Inflammatory macrophage (primary cell): ENCODE measurements around the gene GPR21.
A peak's percentile ranks its signal among the peaks of the same experiment; 100 is the strongest.

ENCODE experiments used
- DNase-seq, 2 donors: peaks; one replicate each; pipeline ENCODE4 v3.0.0-alpha.2; 2020 to 2022
- total RNA-seq, 18 experiments: gene quantifications; one replicate each; lab custom pipeline; 2026; ENCODE audit warnings: mixed read lengths in 6 of 18, inconsistent platforms in 2 of 18; lab: John Stamatoyannopoulos, UW

GPR21 gene, protein sequence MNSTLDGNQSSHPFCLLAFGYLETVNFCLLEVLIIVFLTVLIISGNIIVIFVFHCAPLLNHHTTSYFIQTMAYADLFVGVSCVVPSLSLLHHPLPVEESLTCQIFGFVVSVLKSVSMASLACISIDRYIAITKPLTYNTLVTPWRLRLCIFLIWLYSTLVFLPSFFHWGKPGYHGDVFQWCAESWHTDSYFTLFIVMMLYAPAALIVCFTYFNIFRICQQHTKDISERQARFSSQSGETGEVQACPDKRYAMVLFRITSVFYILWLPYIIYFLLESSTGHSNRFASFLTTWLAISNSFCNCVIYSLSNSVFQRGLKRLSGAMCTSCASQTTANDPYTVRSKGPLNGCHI
- total RNA-seq = 0.10 to 1.2 (median 0.30) reads per million in 18 experiments

DNA sequence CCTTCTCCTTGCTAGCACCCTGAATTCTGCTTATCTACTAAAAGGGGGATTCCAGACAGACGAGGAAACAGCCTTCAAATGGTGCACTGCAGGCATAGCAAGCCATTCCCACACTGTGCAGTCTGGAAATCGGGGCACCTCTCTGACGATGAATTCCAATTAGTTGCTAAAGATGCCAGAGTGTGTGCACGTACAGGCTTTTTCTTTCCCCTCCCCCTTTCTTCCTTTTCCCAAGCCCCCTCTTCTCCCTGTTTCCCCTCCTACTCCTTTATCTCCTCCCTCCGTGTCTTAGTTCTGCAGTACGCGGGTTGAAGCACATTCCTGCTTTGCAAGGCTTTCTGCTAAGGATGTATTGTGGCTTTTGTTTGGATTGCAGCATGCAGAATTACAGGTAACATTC is at the start of gene GPR21:
GPR21 (plus strand) TSS at position 316 of the 400 bp plus-strand sequence. CDS start 900 bp downstream, outside the sequence.
- no peak for DNase-seq

DNA sequence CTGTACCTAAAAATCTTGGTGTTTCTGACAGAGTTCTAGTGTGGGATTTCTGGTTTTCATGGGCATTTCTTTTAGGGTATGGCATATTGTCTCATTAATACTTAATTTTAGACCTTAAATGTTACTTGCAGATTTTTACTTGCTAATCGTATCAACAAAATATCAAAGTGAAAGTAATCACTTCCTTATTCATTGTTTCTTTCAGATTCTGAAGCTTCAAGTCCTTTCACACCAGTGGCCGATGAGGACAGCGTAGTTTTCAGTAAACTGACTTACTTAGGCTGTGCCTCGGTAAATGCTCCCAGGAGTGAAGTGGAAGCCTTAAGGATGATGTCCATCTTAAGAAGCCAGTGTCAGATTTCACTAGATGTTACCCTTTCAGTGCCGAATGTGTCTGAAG is 47.5 kb upstream of the GPR21 start:
- DNase-seq = no peak

DNA sequence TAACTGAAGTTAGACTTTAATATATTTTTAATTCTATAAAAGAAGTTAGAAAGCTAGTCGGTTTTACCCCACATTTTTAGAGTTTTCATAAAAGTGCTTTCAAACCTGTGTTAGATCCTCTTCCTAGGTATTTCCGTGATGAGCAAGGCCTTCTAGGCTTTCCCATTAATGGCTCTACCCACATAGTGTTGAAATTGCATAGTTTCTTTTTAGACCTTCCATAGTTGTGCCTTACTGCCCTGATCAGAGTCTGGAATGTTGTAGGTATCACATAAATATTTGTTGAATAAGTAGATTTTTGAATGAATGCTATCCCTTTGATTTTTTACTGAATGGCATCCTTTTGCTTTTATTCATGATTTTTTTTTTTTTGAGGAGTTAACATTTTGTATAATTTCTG is 45.3 kb upstream of the GPR21 start:
- no peak for DNase-seq

DNA sequence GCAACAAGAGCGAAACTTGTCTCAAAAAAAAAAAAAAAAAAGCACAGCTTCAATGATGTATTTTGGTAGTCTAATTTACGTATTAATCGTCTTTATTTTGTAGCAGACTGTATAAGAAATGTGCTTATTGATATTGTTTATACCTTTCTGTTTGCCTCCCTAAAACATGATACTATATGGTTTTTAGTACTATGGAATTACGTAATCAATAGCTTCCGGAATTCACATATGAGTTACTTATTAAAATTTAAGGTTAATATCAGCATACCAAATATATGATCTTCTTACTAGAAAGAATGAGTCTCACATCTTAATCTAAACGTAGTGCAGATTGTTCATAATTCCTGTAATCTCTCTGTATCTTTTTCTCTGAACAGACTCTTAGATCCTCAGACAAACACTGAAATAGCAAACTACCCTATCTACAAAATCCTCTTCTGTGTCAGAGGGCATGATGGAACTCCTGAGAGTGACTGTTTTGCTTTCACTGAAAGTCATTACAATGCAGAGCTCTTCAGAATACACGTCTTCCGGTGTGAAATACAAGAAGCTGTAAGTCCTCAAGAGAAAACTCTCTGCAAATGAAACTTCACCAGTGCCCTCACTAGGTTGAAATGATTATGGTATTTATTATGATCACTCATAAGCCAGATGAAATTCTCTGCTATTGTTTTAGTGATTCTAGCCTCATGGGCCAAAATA is 44.4 kb upstream of the GPR21 start:
- DNase-seq = peak in 1 of 2 donors; percentile 23

DNA sequence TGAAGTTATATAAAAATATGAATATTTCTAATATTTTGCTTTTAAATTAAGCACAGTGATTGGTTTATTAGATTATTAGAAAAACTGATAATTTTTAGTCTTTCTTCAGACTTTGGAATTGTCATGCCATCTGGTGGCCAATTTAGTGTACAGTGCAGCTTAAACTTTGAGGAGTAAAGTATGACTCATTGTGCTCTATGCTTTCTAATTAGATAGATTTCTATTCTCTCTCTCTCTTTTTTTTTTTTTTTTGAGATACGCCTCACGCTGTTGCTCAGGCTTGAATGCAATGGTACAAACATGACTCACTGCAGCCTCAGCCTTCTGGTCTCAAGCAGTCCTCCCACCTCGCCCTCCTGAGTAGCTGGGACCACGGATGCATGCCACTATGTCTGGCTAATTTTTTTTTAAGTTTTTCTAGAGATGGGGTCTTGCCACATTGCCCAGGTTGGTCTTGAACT is 42.1 kb upstream of the GPR21 start:
- peak; percentile 58 to 65 for DNase-seq

DNA sequence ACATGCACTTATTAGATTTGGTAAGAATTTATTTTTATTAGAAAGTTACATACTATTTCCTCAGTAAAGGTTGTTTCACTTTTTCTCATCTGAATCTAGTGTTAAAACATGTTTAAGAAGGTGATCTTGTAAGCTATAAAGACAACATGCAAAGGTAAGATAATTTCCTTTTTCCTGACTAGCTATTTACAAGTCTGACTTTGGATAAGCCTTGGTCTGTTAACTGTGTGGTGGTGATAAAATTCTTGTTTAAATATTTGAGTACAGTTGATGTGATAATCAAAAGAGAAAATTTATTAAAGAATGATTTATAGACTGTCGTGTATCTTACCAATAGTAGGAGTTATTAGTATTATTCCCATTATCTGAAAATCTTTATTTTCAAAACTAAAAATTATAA is 36.9 kb upstream of the GPR21 start:
- DNase-seq = no peak

DNA sequence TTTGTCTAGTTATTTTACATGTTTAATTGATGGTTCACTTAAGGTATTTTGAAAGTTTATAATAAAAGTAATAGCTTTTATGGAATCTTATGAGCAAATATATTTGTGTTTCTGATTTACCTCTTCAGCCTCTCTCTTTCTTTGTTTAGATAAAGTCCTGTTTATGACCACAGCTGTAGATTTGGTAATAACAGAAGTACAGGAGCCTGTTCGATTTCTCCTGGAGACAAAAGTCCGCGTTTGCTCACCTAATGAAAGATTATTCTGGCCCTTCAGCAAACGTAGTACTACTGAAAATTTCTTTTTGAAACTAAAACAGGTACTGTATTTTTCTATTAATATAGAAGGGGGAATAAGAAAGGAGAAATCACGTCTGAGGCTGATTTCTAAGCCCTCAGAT is 35.0 kb upstream of the GPR21 start:
- DNase-seq = no peak

DNA sequence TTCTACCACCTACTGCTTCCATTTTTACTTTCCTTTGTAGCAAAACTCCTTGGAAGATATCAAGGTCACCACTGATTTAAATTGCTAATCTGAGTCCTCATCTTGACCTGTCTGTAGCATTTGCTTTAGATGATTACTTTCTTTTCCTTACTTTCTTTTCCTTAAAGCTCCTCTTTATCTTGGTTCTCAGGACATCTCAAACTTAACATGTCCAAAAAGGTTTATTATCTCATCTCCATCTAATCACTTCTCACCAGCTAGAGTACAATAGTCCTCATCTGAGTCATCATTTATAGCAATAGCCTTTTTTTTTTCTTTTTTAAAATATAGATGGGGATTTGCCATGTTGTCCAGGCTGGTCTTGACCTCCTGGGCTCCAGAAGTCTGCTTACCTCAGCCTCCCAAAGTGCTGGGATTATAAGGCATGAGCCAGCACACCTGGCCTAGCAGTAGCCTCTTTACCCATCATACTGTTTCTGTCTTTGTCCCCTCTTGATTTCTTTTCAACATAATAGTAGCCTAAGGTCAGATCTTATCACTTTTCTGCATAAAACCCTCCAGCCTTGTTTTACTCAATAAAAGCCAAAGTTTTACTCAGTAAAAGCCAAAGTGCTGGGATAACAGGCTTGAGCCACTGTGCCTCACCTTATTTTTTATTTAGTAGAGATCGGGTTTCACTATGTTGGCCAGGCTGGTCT is 32.9 kb upstream of the GPR21 start:
- no peak for DNase-seq

DNA sequence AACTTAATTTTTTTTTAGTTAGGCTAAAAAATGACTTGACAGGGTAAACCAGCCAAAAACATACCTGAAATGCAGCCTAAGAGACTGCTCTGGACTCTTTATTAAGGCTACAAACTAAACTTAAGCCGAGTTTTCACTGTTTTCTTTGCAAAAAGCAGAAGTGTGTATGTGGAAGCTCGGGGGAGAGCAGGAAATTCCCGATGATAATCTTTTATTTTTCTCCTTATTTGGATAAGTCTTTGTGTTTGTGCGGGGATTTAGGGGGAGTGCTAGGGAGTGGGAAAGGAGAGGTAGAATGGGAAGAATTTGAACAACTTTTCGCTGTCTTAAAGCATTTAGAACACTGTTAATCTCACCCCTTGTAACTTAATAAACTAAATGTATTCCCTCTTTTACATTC is 30.7 kb upstream of the GPR21 start:
- peak; percentile 13 to 36 for DNase-seq

DNA sequence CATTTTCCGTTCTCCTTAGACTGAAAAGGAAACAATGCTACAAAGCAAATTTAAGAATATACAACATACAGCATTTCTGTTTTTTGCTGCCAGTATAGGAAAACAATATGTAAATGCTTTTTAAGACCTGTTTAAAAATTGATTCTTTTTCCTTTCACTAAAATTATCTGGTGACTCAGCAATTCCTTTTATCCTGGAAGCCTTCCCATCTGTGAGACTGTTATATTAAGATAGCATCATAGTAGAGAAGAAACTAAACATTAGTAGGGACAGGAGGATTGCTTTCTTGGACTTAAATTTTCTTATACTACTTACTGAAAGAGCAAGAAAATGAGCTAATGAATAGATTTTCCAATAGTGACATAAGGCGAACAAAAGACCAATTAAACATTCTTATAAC is 30.0 kb upstream of the GPR21 start:
- DNase-seq = no peak

DNA sequence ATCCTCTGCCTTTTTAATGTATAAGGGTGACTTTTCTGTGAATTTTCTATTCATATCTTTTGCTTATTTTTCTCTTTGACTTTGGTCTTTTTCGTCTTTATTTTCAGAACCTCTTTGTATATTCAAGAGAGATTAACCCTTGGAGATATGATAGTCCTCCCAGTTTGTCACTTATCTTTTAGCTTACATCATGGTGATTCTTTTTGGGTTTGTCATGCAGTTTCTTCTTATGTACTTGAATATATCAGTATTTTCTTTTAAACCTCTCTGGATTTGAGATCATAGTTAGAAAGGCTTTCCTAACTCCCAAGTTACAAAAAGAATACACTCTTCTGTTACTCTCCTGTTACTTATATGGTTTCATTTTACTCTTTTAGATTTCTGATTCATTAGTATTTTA is 27.5 kb upstream of the GPR21 start:
- no peak for DNase-seq

DNA sequence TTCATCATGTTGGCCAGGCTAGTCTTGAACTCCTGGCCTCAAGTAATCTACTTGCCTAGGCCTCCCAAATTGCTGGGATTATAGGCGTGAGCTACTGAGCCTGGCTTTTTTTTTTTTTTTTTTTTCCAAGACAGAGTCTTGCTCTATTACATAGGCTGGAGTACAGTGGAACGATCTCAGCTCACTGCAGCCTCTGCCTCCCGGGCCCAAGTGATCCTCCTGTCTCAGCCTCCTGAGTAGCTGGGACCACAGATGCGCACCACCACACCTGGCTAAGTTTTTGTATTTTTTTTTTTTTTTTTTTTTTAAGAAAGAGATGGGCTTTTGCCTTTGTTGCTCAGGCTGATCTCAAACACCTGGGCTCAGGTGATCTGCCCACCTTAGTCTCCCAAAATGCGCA is 26.2 kb upstream of the GPR21 start:
- DNase-seq = no peak

DNA sequence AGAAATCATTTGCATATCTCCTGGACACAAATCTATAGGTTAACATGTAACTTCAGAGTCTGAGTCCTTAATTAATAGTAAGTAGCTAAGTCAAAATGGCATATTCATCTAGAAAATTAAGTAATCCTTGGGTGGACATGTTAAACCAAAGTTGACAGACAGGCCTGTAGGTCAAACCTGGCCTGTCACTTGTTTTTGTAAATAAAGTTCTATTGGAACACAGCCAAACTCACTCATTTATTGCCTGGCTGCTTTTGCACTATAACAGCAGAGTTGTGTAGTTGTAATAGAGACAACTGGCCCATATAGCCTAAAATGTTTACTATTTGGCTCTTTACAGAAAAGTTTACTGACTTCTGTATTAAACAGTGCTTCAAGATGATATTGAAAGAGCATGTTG is 24.6 kb upstream of the GPR21 start:
- no peak for DNase-seq

DNA sequence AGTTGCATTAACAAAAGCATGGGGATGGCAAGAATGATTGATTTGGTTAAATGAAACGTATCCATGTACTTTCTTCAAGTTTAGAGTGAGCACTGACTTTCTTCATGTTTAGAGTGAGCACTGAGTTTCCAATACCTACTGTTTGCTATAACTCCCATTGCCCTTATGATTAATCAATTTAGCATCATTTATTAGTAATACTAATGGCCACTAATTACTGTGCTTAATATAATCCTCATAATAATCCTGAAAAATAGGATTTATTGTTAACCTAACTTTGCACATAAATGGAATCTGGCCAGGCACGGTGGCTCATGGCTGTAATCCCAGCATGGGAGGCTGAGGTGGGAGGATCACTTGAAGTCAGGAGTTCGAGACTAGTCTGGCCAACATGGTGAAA is 22.1 kb upstream of the GPR21 start:
- DNase-seq = no peak

DNA sequence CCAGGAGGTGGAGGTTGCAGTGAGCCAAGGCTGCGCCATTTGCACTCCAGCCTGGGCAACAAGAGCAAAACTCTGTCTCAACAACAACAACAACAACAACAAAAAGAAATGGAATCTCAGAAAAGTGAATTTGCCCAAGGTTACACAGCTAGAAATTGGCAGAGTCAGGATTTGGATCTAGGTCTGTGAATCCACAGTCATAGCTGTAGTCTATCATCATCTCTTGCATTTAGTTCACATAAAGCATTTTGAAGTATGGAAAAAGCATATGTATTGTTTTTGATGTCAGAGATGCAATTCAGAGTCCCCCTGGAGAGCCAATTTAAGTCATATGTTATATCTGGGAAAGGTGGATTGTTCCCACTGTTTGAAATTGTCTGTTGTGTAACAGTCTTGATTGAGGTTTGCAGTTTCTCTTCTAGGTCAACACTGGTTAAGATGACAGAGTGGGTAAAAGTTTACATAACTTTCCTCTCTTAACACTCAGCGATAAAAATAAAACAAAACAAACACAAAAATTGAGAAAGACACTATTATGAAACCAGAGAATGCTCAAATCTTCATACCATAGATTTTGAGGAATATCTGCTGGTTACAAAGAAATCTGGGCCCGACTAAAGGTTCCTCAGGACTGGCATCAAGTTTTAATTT is 21.5 kb upstream of the GPR21 start:
- no peak for DNase-seq

DNA sequence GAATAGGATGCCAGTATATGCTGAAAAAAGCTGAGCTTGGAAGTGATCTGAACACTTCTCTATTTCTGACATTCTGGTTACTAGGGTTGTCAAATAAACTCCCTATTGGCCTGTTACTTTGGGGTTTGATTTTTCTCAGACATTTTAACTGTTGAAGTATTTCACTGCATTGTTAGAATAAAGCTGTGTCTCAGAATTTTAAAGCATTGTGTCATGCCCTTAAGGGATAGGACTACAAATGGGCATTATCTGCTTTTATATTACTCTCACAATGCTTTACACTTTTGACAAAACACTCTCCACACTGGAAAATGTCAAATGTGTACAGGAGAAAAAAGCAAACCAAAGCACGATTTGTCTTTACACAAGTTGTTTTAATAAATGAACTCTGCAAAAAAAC is 16.8 kb upstream of the GPR21 start:
- DNase-seq = no peak

DNA sequence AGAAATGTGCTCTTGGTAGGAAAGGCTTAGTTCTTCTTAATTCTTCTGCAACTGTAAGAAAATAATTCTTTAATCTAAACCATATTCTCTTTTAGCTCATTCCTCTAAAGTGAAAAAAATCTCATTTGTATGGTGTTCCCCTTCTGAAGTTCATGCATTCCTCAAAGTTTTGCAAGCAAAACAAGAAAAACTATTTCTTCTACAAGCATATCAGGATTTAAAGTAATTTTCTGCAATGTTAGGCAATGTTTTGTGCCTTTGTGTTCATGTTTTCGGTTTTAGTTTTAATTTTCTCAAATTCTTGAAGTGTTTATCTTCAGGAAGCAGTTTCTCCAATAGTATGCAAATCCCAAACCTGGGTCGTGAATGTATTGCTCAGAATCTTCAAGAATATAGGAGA is 12.7 kb upstream of the GPR21 start:
- DNase-seq = no peak

DNA sequence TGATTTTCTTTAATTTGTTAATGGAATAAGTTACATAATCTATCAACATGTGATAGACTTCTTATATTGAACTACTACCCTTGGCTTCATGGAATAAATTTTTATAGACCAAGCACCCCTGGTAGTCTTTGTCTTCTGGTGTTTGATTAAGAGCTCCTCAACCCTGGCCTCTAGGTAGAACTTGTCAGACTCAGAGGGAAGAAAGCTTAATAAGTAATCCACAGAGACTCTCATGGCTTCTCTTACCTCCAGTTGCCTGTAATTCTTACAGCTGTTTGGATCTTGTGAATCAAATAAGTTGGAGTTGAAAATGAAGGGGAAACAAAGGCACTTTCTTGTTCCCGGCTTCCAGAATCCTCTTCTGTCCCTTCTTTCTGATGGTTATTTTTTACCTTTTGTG is 7.0 kb upstream of the GPR21 start:
- DNase-seq = no peak

DNA sequence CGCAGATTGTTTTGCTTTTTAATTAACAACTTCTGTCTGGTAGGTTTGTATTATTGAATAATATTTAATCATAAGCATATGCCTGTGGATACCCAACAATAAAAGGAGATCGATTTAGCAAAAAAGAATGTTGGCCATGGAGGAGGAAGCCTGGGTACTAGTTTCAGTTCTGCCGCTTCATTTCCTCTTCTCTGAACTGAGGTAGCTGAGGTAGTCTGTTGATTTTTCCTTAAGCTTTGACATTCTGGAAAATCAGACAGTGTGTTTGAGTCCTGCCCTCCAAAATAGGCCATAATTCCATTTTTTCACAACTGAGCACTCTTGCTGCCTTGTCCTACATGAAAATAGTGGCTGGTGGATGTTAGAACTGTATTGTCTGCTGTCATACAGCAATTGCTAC is 6.0 kb upstream of the GPR21 start:
- no peak for DNase-seq

DNA sequence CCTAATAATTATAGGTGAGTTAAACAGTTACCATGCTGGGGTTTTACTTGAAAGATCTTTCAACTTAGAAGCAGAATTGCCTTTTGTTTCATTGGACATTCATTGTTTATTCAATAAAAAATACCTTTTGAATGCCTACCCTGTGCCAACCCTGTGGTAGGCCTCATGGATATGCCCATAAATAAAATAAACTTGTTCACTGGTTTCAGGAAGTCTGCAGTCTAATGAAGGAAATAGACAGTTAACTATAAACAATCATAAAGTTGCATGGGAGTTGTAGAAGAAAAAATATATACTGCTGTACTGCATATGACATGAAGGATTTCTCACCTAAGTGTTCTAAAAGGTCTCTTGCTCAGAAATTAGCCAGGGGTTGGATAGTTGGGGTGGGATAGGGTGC is 5.3 kb upstream of the GPR21 start:
- no peak for DNase-seq

DNA sequence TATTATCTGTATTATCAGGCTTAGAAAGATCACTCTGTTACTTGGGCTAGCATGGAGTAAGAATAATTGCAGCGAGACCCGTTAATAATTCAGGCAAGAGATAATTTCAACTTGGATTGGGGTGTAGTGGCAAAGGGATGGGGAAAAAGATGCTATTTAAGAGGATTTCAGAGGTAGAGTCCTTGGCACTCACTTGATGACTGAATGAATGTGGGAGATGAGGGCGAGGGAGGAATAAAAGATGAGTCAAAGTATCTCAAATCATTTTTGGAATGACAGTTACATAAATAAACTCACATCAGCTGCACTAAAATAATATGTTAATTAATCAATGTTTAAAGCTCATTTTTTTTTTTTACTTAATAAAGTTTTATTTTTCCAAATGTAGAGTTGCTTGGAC is 4.5 kb upstream of the GPR21 start:
- DNase-seq = no peak

DNA sequence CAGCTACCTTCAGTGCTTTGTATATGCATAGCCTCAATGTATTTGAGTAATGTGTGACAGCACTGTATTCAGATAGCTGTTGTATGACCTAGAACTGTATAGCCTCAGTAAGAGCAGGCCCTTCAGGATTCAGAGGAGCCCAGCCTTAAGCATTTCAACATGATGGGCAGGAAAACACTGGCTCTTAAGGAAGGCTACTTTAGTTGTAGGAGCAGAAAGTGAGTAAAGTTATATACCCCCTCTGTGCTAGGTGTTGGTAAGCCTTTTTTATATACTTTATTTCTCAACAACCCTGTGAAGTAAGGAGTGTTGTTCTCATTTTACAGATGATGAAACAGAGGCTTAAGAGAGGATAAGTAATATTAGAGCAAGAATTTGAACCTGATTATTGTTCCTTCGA is 1.5 kb upstream of the GPR21 start:
- DNase-seq = no peak
